ENCODE data around the gene IL17RE. TPM values are rescaled to one million over a fixed set of nuclear protein-coding genes. Genes with fewer than 3 reads are reported as not detected.

Gene IL17RE
- total and polyA plus RNA-seq, 2 experiments from 2014 or later = 1.1 to 3.4 TPM

GRCh38 chr3:9888540-9888939 lies 14.1 kb upstream of the IL17RE start:
- no peak for DNase-seq (ENCODE audit: low spot score)
- no peak for TF ChIP-seq EZH2phosphoT487 (IDR thresholded peaks at IDR 0.05; ENCODE audit: unreplicated experiment)
- no peak for TF ChIP-seq ZNF114 (CRISPR knock-in tag; IDR thresholded peaks at IDR 0.05)
- TF ChIP-seq STAT1 (IDR thresholded peaks at IDR 0.05; ENCODE audit: unreplicated experiment) = no peak
- TF ChIP-seq ZNF331 (CRISPR knock-in tag; IDR thresholded peaks at IDR 0.05; ENCODE audit: low read depth) = no peak
- TF ChIP-seq ETS1 (IDR thresholded peaks at IDR 0.05) = no peak
- TF ChIP-seq ZNF462 (CRISPR knock-in tag; IDR thresholded peaks at IDR 0.05) = no peak
- TF ChIP-seq NANOG (IDR thresholded peaks at IDR 0.05; ENCODE audit: borderline replicate concordance) = no peak
- TF ChIP-seq POLR2AphosphoS5 (IDR thresholded peaks at IDR 0.05; ENCODE audit: low read depth) = no peak
- TF ChIP-seq JUNB (IDR thresholded peaks at IDR 0.05; ENCODE audit: unreplicated experiment) = no peak
- no peak for TF ChIP-seq CREB1 (CRISPR knock-in tag; IDR thresholded peaks at IDR 0.05; ENCODE audit: low read depth)
- no peak for TF ChIP-seq REST (IDR thresholded peaks at IDR 0.05; ENCODE audit: unreplicated experiment)
- no peaks in the 10 kb centered on the region for H3K9me3 Mint-ChIP-seq

More at GRCh38 chr3:9888540-9888939, 14.1 kb upstream of the IL17RE start:
- peaks cover 12% of the 10 kb centered on the region for H3K4me1 Mint-ChIP-seq
- Histone ChIP-seq H3K4me3 (no peak overlapping the region), H3F3A (replicated peaks; ENCODE audit: low read depth) (peaks cover 6% of the 10 kb centered on the region; the same call in 1 of the 2 replicates), H3K4me2 (no peak overlapping the region), H3K36me3 (ENCODE audit: insufficient read depth) (0 out of 2 replicates have a peak, but pooled peaks cover 4% of the 10 kb centered on the region), H4K20me1 (replicated peaks; ENCODE audit: insufficient read depth) (peaks cover 4% of the 10 kb centered on the region; the same call in 1 of the 2 replicates), H3K27ac (ENCODE audit: low read depth) (no peak overlapping the region), H3K9me2 (ENCODE audit: insufficient read depth) (no peaks in the 10 kb centered on the region), H3K27me3 (ENCODE audit: insufficient read depth) (no peaks in the 10 kb centered on the region), H3K4me1 (ENCODE audit: insufficient read depth) (peaks cover 5% of the 10 kb centered on the region; the same call in 1 of the 2 replicates), H3K79me2 (replicated peaks; ENCODE audit: insufficient read depth) (peaks cover 17% of the 10 kb centered on the region), H2AFZ (no peak overlapping the region)
- H3K27ac Mint-ChIP-seq = no peak overlapping the region; the same call in 1 of the 2 replicates
- ATAC-seq = no peak
- no peak overlapping the region for H3K4me3 Mint-ChIP-seq
- H3K36me3 Mint-ChIP-seq (ENCODE audit: low read depth) = peaks cover 21% of the 10 kb centered on the region
- peaks cover 11% of the 10 kb centered on the region for H3K27me3 Mint-ChIP-seq (ENCODE audit: insufficient read depth, low read depth, poor library complexity)
